ENCODE results near the gene PDZD8. TPM values are rescaled to one million over a fixed set of nuclear protein-coding genes. Genes with fewer than 3 reads are reported as not detected.

Gene PDZD8
- total RNA-seq, 2 experiments from 2014 or later = 18.0 to 18.3 TPM

GRCh38 chr10:117262903-117263293 lies 112.3 kb downstream of the PDZD8 start:
- H3K4me1 Mint-ChIP-seq = peaks cover 6% of the 10 kb centered on the region
- ATAC-seq (no peak), DNase-seq (no peak)
- CTCF ChIA-PET = interaction anchor here (1.1 kb wide), 1 partner anchor 10 kb away, joined by 3 read pairs; no protein-coding TSS in a partner anchor
- H3K27me3 Mint-ChIP-seq = peaks cover 36% of the 10 kb centered on the region
- no peak overlapping the region for H3K27ac Mint-ChIP-seq
- H3K9me3 Mint-ChIP-seq (ENCODE audit: low read depth) = no peaks in the 10 kb centered on the region
- H3K36me3 Mint-ChIP-seq = no peaks in the 10 kb centered on the region
- H3K4me3 Mint-ChIP-seq = no peak overlapping the region

GRCh38 chr10:117262291-117262902 lies 112.8 kb downstream of the PDZD8 start:
- CTCF ChIA-PET = interaction anchor here (1.1 kb wide), 1 partner anchor 11 kb away, joined by 3 read pairs; no protein-coding TSS in a partner anchor
- no peaks in the 10 kb centered on the region for H3K9me3 Mint-ChIP-seq (ENCODE audit: low read depth)
- H3K27me3 Mint-ChIP-seq = peaks cover 39% of the 10 kb centered on the region
- no peaks in the 10 kb centered on the region for H3K36me3 Mint-ChIP-seq
- no peak overlapping the region for H3K27ac Mint-ChIP-seq
- ATAC-seq (no peak), DNase-seq (no peak)
- H3K4me1 Mint-ChIP-seq = peaks cover 6% of the 10 kb centered on the region
- H3K4me3 Mint-ChIP-seq = no peak overlapping the region

- no peak for ATAC-seq
- Mint-ChIP-seq H3K36me3 (no peaks in the 10 kb centered on the region), H3K9me3 (ENCODE audit: low read depth) (no peaks in the 10 kb centered on the region), H3K4me3 (no peak overlapping the region), H3K4me1 (peaks cover 6% of the 10 kb centered on the region), H3K27me3 (peaks cover 39% of the 10 kb centered on the region), H3K27ac (no peak overlapping the region)
- CTCF ChIA-PET = no interaction called here
- no peak for DNase-seq
These were observed 113.7 kb downstream of the PDZD8 start for GRCh38 chr10:117261501-117261900.

- DNase-seq (peak; percentile 26), ATAC-seq (no peak)
- no peak overlapping the region for H3K4me3 Mint-ChIP-seq
- H3K27ac Mint-ChIP-seq = no peak overlapping the region
- H3K9me3 Mint-ChIP-seq (ENCODE audit: low read depth) = no peaks in the 10 kb centered on the region
- CTCF ChIA-PET = no interaction called here
- H3K36me3 Mint-ChIP-seq = no peaks in the 10 kb centered on the region
- peaks cover 6% of the 10 kb centered on the region for H3K4me1 Mint-ChIP-seq
- H3K27me3 Mint-ChIP-seq = peaks cover 39% of the 10 kb centered on the region
These were observed 115.2 kb downstream of the PDZD8 start for GRCh38 chr10:117260084-117260483.

GRCh38 chr10:117259279-117259678 lies 116.0 kb downstream of the PDZD8 start:
- no peak for DNase-seq
- Mint-ChIP-seq H3K27ac (no peak overlapping the region), H3K36me3 (no peaks in the 10 kb centered on the region), H3K27me3 (peaks cover 39% of the 10 kb centered on the region), H3K4me1 (peaks cover 6% of the 10 kb centered on the region), H3K4me3 (no peak overlapping the region), H3K9me3 (ENCODE audit: low read depth) (no peaks in the 10 kb centered on the region)
- ATAC-seq = no peak
- CTCF ChIA-PET = interaction anchor here (1.5 kb wide), 1 partner anchor 43 kb away, joined by 3 read pairs; no protein-coding TSS in a partner anchor

GRCh38 chr10:117257721-117258120 lies 117.5 kb downstream of the PDZD8 start:
- ATAC-seq (no peak), DNase-seq (peak; percentile 18)
- H3K9me3 Mint-ChIP-seq (ENCODE audit: low read depth) = no peaks in the 10 kb centered on the region
- CTCF ChIA-PET = no interaction called here
- no peak overlapping the region for H3K27ac Mint-ChIP-seq
- H3K27me3 Mint-ChIP-seq = peaks cover 39% of the 10 kb centered on the region
- H3K36me3 Mint-ChIP-seq = no peaks in the 10 kb centered on the region
- H3K4me3 Mint-ChIP-seq = no peak overlapping the region
- peaks cover 6% of the 10 kb centered on the region for H3K4me1 Mint-ChIP-seq

- H3K4me3 Mint-ChIP-seq = no peak overlapping the region
- no peaks in the 10 kb centered on the region for H3K9me3 Mint-ChIP-seq (ENCODE audit: low read depth)
- peaks cover 34% of the 10 kb centered on the region for H3K27me3 Mint-ChIP-seq
- DNase-seq (no peak), ATAC-seq (no peak)
- peaks cover 6% of the 10 kb centered on the region for H3K4me1 Mint-ChIP-seq
- CTCF ChIA-PET = no interaction called here
- H3K36me3 Mint-ChIP-seq = no peaks in the 10 kb centered on the region
- no peak overlapping the region for H3K27ac Mint-ChIP-seq
These were observed 118.3 kb downstream of the PDZD8 start for GRCh38 chr10:117256910-117257309.

- Mint-ChIP-seq H3K9me3 (ENCODE audit: low read depth) (no peaks in the 10 kb centered on the region), H3K4me3 (no peak overlapping the region), H3K27me3 (peaks cover 26% of the 10 kb centered on the region), H3K27ac (no peak overlapping the region), H3K4me1 (peaks cover 6% of the 10 kb centered on the region), H3K36me3 (no peaks in the 10 kb centered on the region)
- DNase-seq (no peak), ATAC-seq (no peak)
- CTCF ChIA-PET = no interaction called here
These were observed 119.3 kb downstream of the PDZD8 start for GRCh38 chr10:117255835-117256460.

GRCh38 chr10:117254774-117255735 lies 120.2 kb downstream of the PDZD8 start:
- Mint-ChIP-seq H3K4me3 (no peak overlapping the region), H3K9me3 (ENCODE audit: low read depth) (no peaks in the 10 kb centered on the region), H3K36me3 (no peaks in the 10 kb centered on the region), H3K4me1 (peaks cover 3% of the 10 kb centered on the region), H3K27ac (no peak overlapping the region), H3K27me3 (peaks cover 21% of the 10 kb centered on the region)
- CTCF ChIA-PET = no interaction called here
- DNase-seq = no peak
- ATAC-seq = no peak

- peaks cover 15% of the 10 kb centered on the region for H3K27me3 Mint-ChIP-seq
- H3K4me3 Mint-ChIP-seq = no peak overlapping the region
- ATAC-seq (no peak), DNase-seq (no peak)
- no peaks in the 10 kb centered on the region for H3K9me3 Mint-ChIP-seq (ENCODE audit: low read depth)
- H3K4me1 Mint-ChIP-seq = peaks cover 3% of the 10 kb centered on the region
- no peak overlapping the region for H3K27ac Mint-ChIP-seq
- no peaks in the 10 kb centered on the region for H3K36me3 Mint-ChIP-seq
- CTCF ChIA-PET = no interaction called here
These were observed 120.9 kb downstream of the PDZD8 start for GRCh38 chr10:117254338-117254737.

- CTCF ChIA-PET = no interaction called here
These were observed 121.3 kb downstream of the PDZD8 start for GRCh38 chr10:117253908-117254307.

GRCh38 chr10:117250411-117250810 lies 124.8 kb downstream of the PDZD8 start:
- peaks cover 35% of the 10 kb centered on the region for H3K27me3 Mint-ChIP-seq
- no peaks in the 10 kb centered on the region for H3K36me3 Mint-ChIP-seq
- no peak overlapping the region for H3K27ac Mint-ChIP-seq
- DNase-seq (no peak), ATAC-seq (no peak)
- CTCF ChIA-PET = interaction anchor here (0.9 to 2.8 kb wide), 2 partner anchors 34 to 70 kb away, joined by 3 to 6 read pairs; no protein-coding TSS in a partner anchor
- no peaks in the 10 kb centered on the region for H3K4me1 Mint-ChIP-seq
- no peak overlapping the region for H3K4me3 Mint-ChIP-seq
- no peaks in the 10 kb centered on the region for H3K9me3 Mint-ChIP-seq (ENCODE audit: low read depth)

More at GRCh38 chr10:117253908-117254307, 121.3 kb downstream of the PDZD8 start:
- Mint-ChIP-seq H3K27me3 (peaks cover 15% of the 10 kb centered on the region), H3K27ac (no peak overlapping the region), H3K4me1 (no peaks in the 10 kb centered on the region), H3K9me3 (ENCODE audit: low read depth) (no peaks in the 10 kb centered on the region), H3K4me3 (no peak overlapping the region), H3K36me3 (no peaks in the 10 kb centered on the region)
- ATAC-seq = no peak
- DNase-seq = no peak

GRCh38 chr10:117249493-117250093 lies 125.6 kb downstream of the PDZD8 start:
- CTCF ChIA-PET = interaction anchor here (0.9 to 1.6 kb wide), 2 partner anchors 33 to 71 kb away, joined by 3 to 7 read pairs; no protein-coding TSS in a partner anchor
- Mint-ChIP-seq H3K27ac (no peak overlapping the region), H3K4me1 (no peaks in the 10 kb centered on the region), H3K36me3 (no peaks in the 10 kb centered on the region), H3K27me3 (peaks cover 42% of the 10 kb centered on the region), H3K9me3 (ENCODE audit: low read depth) (no peaks in the 10 kb centered on the region), H3K4me3 (no peak overlapping the region)
- DNase-seq (no peak), ATAC-seq (no peak)
